ENCODE results near the gene NDUFC2. TPM values are rescaled to one million over a fixed set of nuclear protein-coding genes. Genes with fewer than 3 reads are reported as not detected.
"Not testable (repeated sequence)": the region's sequence is repeated elsewhere in the genome, so short reads cannot be mapped to it uniquely, and the experiment has no call there.

The NDUFC2 gene
- total and polyA plus RNA-seq, 2 experiments from 2014 or later, result 86.6 to 462 TPM

DNA sequence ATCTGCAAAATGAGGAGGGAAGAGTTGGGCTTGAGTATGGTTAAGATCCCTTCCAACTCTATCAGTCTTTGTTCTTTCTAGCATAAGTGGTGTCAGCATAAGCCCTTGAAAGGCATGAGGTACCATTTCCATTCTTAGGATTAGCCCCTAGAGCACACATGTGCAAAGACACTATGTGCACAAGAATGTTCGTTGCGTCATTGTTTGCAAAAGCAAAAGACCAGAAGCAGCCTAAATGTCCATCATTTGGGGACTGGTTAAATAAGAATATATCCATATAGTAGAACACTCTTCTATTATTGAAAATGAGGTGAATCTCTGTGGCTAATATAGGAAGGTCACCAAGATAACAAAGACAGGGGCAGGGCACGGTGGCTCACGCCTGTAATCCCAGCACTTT lies 46.6 kb downstream of the NDUFC2 start:
- H3K4me2 ChIP-seq (ENCODE audit: unreplicated experiment), result no peak overlapping the region
- no peak for TF ChIP-seq EZH2 (IDR thresholded peaks at IDR 0.05; ENCODE audit: insufficient read depth, poor library complexity, severe bottlenecking)
- no peak for TF ChIP-seq EZH2phosphoT487 (IDR thresholded peaks at IDR 0.05; ENCODE audit: insufficient read depth, low read depth)
- no peak overlapping the region for H2AFZ ChIP-seq
- no peaks in the 10 kb centered on the region for H3K79me2 ChIP-seq (ENCODE audit: insufficient read depth)
- no peak for DNase-seq
- H3K4me3 ChIP-seq, result no peak overlapping the region
- no peaks in the 10 kb centered on the region for H3K9me2 ChIP-seq (ENCODE audit: insufficient read depth)
- H3K9me3 ChIP-seq (ENCODE audit: low read depth), result no peaks in the 10 kb centered on the region
- H3K27ac ChIP-seq, result no peak overlapping the region
- H3K27me3 ChIP-seq (replicated peaks; ENCODE audit: insufficient read depth), result no peaks in the 10 kb centered on the region
- H3K9ac ChIP-seq, result no peak overlapping the region
- H4K20me1 ChIP-seq (ENCODE audit: insufficient read depth), result no peaks in the 10 kb centered on the region
- no peaks in the 10 kb centered on the region for H3K36me3 ChIP-seq (ENCODE audit: low read depth)
- H3F3A ChIP-seq (ENCODE audit: insufficient read depth), result no peaks in the 10 kb centered on the region
- H3K4me1 ChIP-seq (ENCODE audit: insufficient read depth), result peaks cover 12% of the 10 kb centered on the region
- 69 to 70% methylated on average over 4 of the region's 4 CpGs for WGBS, 2 experiments (ENCODE audit: low coverage in 1 of 2, low lambda C conversion rate in 2 of 2, missing lambda C conversion rate in 2 of 2)
- in situ Hi-C loops (cut with MboI), result no loop called here

DNA sequence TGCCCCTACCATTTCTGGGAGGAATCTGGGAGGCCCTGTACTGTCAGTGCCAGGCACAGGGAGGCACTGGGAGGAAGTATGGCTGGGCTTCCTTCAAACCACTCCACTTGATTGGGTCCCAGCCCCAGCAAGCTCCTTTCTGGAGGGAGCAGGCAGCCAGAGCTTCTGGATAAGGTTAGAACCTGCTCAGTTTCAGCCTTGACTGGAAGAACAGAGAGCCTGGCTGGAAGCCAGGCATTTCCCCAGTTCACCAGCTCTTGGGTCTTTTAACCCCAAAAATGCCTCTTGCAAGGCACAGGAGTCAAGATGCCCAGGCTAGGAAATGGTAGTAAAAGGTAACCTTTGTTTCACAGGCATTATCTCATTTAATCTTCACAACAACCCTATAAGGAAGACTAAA lies 47.6 kb downstream of the NDUFC2 start:
- in situ Hi-C loops (cut with MboI), result no loop called here
- no peak overlapping the region for H3K4me3 ChIP-seq

GRCh38 chr11:78031629-78032028 lies 48.0 kb downstream of the NDUFC2 start:
- Histone ChIP-seq H3F3A (ENCODE audit: insufficient read depth) (no peaks in the 10 kb centered on the region), H3K27ac (no peak overlapping the region), H3K4me2 (ENCODE audit: unreplicated experiment) (no peak overlapping the region), H3K36me3 (ENCODE audit: low read depth) (no peaks in the 10 kb centered on the region), H3K9me3 (ENCODE audit: low read depth) (no peaks in the 10 kb centered on the region), H3K4me1 (ENCODE audit: insufficient read depth) (peaks cover 8% of the 10 kb centered on the region), H2AFZ (no peak overlapping the region), H3K27me3 (replicated peaks; ENCODE audit: insufficient read depth) (no peaks in the 10 kb centered on the region), H3K4me3 (no peak overlapping the region), H3K9me2 (ENCODE audit: insufficient read depth) (no peaks in the 10 kb centered on the region), H4K20me1 (ENCODE audit: insufficient read depth) (no peaks in the 10 kb centered on the region), H3K79me2 (ENCODE audit: insufficient read depth) (no peaks in the 10 kb centered on the region), H3K9ac (no peak overlapping the region)
- TF ChIP-seq EZH2phosphoT487 (IDR thresholded peaks at IDR 0.05; ENCODE audit: insufficient read depth, low read depth) (no peak), EZH2 (IDR thresholded peaks at IDR 0.05; ENCODE audit: insufficient read depth, poor library complexity, severe bottlenecking) (no peak)
- DNase-seq, result no peak
- 88 to 93% methylated on average over 3 of the region's 3 CpGs for WGBS, 2 experiments (ENCODE audit: low coverage in 1 of 2, low lambda C conversion rate in 2 of 2, missing lambda C conversion rate in 2 of 2)
- in situ Hi-C loops (cut with MboI), result no loop called here

More for the DNA sequence above, 47.6 kb downstream of the NDUFC2 start:
- Histone ChIP-seq H3K9ac (no peak overlapping the region), H3K79me2 (ENCODE audit: insufficient read depth) (no peaks in the 10 kb centered on the region), H2AFZ (no peak overlapping the region), H3K27ac (no peak overlapping the region), H3K4me2 (ENCODE audit: unreplicated experiment) (no peak overlapping the region), H3F3A (ENCODE audit: insufficient read depth) (no peaks in the 10 kb centered on the region), H3K4me1 (ENCODE audit: insufficient read depth) (peaks cover 9% of the 10 kb centered on the region), H3K36me3 (ENCODE audit: low read depth) (no peaks in the 10 kb centered on the region), H3K27me3 (replicated peaks; ENCODE audit: insufficient read depth) (no peaks in the 10 kb centered on the region), H4K20me1 (ENCODE audit: insufficient read depth) (no peaks in the 10 kb centered on the region), H3K9me3 (ENCODE audit: low read depth) (no peaks in the 10 kb centered on the region), H3K9me2 (ENCODE audit: insufficient read depth) (no peaks in the 10 kb centered on the region)
- no peak for TF ChIP-seq EZH2phosphoT487 (IDR thresholded peaks at IDR 0.05; ENCODE audit: insufficient read depth, low read depth)
- no peak for TF ChIP-seq EZH2 (IDR thresholded peaks at IDR 0.05; ENCODE audit: insufficient read depth, poor library complexity, severe bottlenecking)
- DNase-seq, result no peak

DNA sequence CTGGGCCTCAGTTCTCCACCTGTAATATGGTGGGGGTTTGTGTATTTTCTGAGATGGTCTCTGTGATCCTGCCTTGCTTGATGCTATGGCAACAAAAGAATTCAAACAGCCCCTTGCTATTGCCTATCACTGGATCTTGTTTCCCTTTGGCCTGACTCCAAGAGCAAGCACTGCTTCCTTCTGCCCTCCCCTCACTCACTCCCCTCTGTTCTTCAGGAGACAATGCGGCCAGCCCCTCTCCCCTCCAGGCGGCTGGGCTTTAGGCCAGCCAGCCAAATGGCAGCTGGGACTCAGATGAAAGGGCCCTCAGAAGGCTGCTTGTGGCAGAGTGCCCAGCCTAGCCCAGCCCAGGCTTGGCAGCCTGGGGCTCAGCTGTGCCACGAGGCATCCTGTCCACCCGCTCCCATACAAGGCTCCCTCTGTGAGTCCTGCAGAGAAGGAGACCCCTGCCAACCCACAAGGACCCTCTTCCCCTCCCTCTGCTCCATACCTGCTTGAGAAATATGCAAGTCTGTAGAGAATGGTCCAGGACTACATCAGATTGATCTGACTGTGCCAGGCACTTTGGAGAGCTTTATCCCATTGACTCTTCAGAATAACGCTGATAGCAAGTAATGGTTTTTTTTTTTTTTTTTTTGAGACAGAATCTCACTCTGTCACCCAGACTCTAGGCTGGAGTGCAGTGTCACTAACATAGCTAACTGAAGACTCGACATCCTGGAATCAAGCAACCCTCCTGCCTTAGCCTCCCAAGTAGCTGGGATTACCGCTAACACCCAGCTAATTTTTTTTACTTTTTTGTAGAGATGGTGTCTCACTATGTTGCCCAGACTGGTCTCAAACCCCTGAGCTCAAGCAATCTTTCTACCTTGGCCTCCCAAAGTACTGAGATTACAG lies 49.0 kb downstream of the NDUFC2 start:
- Histone ChIP-seq H3K79me2 (ENCODE audit: insufficient read depth) (no peaks in the 10 kb centered on the region), H3K27ac (no peak overlapping the region), H2AFZ (0 out of 2 replicates have a peak overlapping the region, but pooled peaks have one; percentile 40), H3K27me3 (replicated peaks; ENCODE audit: insufficient read depth) (no peaks in the 10 kb centered on the region), H3K9ac (no peak overlapping the region), H3K4me2 (ENCODE audit: unreplicated experiment) (no peak overlapping the region), H4K20me1 (ENCODE audit: insufficient read depth) (no peaks in the 10 kb centered on the region), H3K9me3 (ENCODE audit: low read depth) (no peaks in the 10 kb centered on the region), H3K9me2 (ENCODE audit: insufficient read depth) (no peaks in the 10 kb centered on the region), H3F3A (ENCODE audit: insufficient read depth) (no peaks in the 10 kb centered on the region), H3K4me3 (no peak overlapping the region), H3K36me3 (ENCODE audit: low read depth) (no peaks in the 10 kb centered on the region), H3K4me1 (ENCODE audit: insufficient read depth) (peaks cover 8% of the 10 kb centered on the region)
- peak; percentile 41 for DNase-seq
- in situ Hi-C loops (cut with MboI), result no loop called here
- 11% methylated on average over 7 of the region's 7 CpGs for WGBS, 2 experiments (ENCODE audit: low coverage in 1 of 2, low lambda C conversion rate in 2 of 2, missing lambda C conversion rate in 2 of 2)
- TF ChIP-seq EZH2phosphoT487 (IDR thresholded peaks at IDR 0.05; ENCODE audit: insufficient read depth, low read depth) (no peak), EZH2 (IDR thresholded peaks at IDR 0.05; ENCODE audit: insufficient read depth, poor library complexity, severe bottlenecking) (no peak)

DNA sequence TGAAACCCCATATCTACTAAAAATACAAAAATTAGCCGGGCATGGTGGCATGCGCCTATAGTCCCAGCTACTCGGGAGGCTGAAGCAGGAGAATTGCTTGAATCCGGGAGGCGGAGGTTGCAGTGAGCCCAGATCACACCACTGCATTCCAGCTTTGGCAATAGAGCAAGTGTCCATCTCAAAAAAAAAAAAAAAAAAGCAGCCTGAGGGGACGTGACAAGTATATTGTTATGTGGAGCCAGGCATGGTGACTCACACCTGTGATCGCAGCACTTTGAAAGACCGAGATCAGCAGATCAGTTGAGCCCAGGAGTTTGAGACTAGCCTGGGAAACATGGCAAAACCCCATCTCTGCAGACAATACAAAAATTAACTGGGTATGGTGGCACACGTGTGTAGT lies 51.2 kb downstream of the NDUFC2 start:
- H3K4me3 ChIP-seq; H2AFZ ChIP-seq; H3K27ac ChIP-seq; H4K20me1 ChIP-seq (ENCODE audit: insufficient read depth); H3K9me2 ChIP-seq (ENCODE audit: insufficient read depth); H3K79me2 ChIP-seq (ENCODE audit: insufficient read depth); H3K4me2 ChIP-seq (ENCODE audit: unreplicated experiment); in situ Hi-C loops (cut with MboI); H3F3A ChIP-seq (ENCODE audit: insufficient read depth); H3K9ac ChIP-seq; H3K4me1 ChIP-seq (ENCODE audit: insufficient read depth); H3K9me3 ChIP-seq (ENCODE audit: low read depth); DNase-seq; H3K27me3 ChIP-seq (replicated peaks; ENCODE audit: insufficient read depth); H3K36me3 ChIP-seq (ENCODE audit: low read depth): not testable (repeated sequence)
- WGBS, 2 experiments (ENCODE audit: low coverage in 1 of 2, low lambda C conversion rate in 2 of 2, missing lambda C conversion rate in 2 of 2), result 67 to 73% methylated on average over 8 to 9 of the region's 9 CpGs

Data from GM23248 (cell line).